ENCODE results near the gene PARP15. TPM values are rescaled to one million over a fixed set of nuclear protein-coding genes. Genes with fewer than 3 reads are reported as not detected.

The PARP15 gene
- total and polyA plus RNA-seq, 2 of the 4 experiments (the other 2 are of a cell fraction), result 0.10 TPM; not detected in 1

DNA sequence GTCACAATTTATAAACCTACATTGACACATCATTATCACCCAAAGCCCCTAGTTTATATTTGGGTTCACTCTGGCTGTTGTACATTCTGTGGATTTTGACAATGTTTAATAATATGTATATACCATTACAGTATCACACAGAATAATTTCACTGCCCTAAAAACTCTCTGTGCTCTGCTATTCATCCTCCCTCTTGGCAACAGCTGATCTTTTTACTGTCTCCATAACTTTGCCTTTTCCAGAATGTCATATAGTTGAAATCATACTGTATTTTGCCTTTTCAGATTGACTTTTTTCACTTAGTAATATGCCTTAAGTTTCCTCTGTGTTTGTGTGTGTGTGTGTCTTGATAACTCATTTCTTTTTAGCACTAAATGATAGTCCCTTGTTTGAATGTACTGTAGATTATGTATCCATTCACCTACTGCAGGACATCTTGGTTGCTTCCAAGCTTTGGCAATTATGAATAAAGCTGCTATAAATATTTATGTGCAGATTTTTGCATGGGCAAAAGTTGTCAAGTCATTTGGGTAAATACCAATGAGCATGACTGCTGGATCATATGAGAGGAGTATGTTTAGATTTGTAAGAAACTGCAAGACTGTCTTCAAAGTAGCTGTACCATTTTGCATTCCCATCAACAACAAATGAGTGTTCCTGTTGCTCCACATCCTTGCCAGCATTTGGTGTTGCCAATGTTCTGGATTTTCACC lies 9.5 kb downstream of the PARP15 start:
- no peak overlapping the region for H4K5ac ChIP-seq (ENCODE audit: low read depth, low read length)
- H3K4me3 ChIP-seq (ENCODE audit: insufficient read depth, low read depth, low read length), result no peak overlapping the region
- H3K23ac ChIP-seq (ENCODE audit: low read depth, low read length), result no peak overlapping the region
- no peaks in the 10 kb centered on the region for H4K20me1 ChIP-seq (ENCODE audit: insufficient read depth, low read length)
- H3K27me3 ChIP-seq (ENCODE audit: control insufficient read depth, insufficient read depth, low read length), result no peaks in the 10 kb centered on the region
- H2AK9ac ChIP-seq (replicated peaks; ENCODE audit: low read depth, low read length, poor library complexity), result no peak overlapping the region
- no peak for DNase-seq
- no peak overlapping the region for H3K4me2 ChIP-seq (ENCODE audit: low read depth, low read length)
- no peaks in the 10 kb centered on the region for H3K9me1 ChIP-seq (ENCODE audit: insufficient read depth, low read length)
- no peak overlapping the region for H4K91ac ChIP-seq (ENCODE audit: insufficient read depth, low read depth, low read length)
- H3K79me1 ChIP-seq (ENCODE audit: low read depth in 1 of 2, low read length in 2 of 2), result no peaks in the 10 kb centered on the region
- H3K14ac ChIP-seq (replicated peaks; ENCODE audit: low read depth, low read length), result no peak overlapping the region
- H3K4me1 ChIP-seq (ENCODE audit: control insufficient read depth, insufficient read depth, low read length), result no peaks in the 10 kb centered on the region
- H4K8ac ChIP-seq (ENCODE audit: low read depth in 2 of 2, low read length in 2 of 2), result no peak overlapping the region
- ChIA-PET POLR2A (ENCODE audit: unreplicated experiment) (interaction anchor here (1.0 kb wide), 1 partner anchor 8 kb away, joined by 5 read pairs; no protein-coding TSS in a partner anchor), CTCF (no interaction called here)
- dilution Hi-C loops (cut with HindIII; ENCODE audit: low sequenced_read_pairs, unreplicated experiment), result no loop called here
- no peak overlapping the region for H3K27ac ChIP-seq (ENCODE audit: insufficient read depth, low read length)
- BruUV-seq (replicated peaks), result no TSS peak
- H2AK5ac ChIP-seq (ENCODE audit: low read depth, low read length), result no peak overlapping the region
- no peak overlapping the region for H3K9ac ChIP-seq (ENCODE audit: low read depth, low read length)
- TF ChIP-seq BHLHE40 (IDR thresholded peaks at IDR 0.05; ENCODE audit: low read depth, low read length) (no peak), MAZ (IDR thresholded peaks at IDR 0.05; ENCODE audit: borderline replicate concordance, low read depth, low read length) (no peak), MXI1 (IDR thresholded peaks at IDR 0.05; ENCODE audit: borderline replicate concordance, low read depth, low read length) (no peak), POLR2A (IDR thresholded peaks at IDR 0.05; ENCODE audit: low read depth, low read length) (no peak), RFX5 (IDR thresholded peaks at IDR 0.05; ENCODE audit: low read depth, low read length) (no peak), CHD1 (IDR thresholded peaks at IDR 0.05; ENCODE audit: low read depth, low read length) (no peak), NFE2L2 (IDR thresholded peaks at IDR 0.05; ENCODE audit: low read depth, low read length) (no peak), SMC3 (IDR thresholded peaks at IDR 0.05; ENCODE audit: low read depth, low read length) (no peak), RAD21 (IDR thresholded peaks at IDR 0.05; ENCODE audit: low read length) (no peak), FOS (IDR thresholded peaks at IDR 0.05; ENCODE audit: low read depth, low read length) (no peak), RCOR1 (IDR thresholded peaks at IDR 0.05; ENCODE audit: insufficient replicate concordance, low read length) (no peak), CEBPB (IDR thresholded peaks at IDR 0.05; ENCODE audit: low read depth, low read length) (no peak), MAFK (IDR thresholded peaks at IDR 0.05; ENCODE audit: low read depth, low read length) (no peak)
- TF ChIP-seq, protein P1, sequence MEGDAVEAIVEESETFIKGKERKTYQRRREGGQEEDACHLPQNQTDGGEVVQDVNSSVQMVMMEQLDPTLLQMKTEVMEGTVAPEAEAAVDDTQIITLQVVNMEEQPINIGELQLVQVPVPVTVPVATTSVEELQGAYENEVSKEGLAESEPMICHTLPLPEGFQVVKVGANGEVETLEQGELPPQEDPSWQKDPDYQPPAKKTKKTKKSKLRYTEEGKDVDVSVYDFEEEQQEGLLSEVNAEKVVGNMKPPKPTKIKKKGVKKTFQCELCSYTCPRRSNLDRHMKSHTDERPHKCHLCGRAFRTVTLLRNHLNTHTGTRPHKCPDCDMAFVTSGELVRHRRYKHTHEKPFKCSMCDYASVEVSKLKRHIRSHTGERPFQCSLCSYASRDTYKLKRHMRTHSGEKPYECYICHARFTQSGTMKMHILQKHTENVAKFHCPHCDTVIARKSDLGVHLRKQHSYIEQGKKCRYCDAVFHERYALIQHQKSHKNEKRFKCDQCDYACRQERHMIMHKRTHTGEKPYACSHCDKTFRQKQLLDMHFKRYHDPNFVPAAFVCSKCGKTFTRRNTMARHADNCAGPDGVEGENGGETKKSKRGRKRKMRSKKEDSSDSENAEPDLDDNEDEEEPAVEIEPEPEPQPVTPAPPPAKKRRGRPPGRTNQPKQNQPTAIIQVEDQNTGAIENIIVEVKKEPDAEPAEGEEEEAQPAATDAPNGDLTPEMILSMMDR (conservative IDR thresholded peaks at IDR 0.05; ENCODE audit: low read depth, low read length), result no peak
- TF ChIP-seq, protein P2, sequence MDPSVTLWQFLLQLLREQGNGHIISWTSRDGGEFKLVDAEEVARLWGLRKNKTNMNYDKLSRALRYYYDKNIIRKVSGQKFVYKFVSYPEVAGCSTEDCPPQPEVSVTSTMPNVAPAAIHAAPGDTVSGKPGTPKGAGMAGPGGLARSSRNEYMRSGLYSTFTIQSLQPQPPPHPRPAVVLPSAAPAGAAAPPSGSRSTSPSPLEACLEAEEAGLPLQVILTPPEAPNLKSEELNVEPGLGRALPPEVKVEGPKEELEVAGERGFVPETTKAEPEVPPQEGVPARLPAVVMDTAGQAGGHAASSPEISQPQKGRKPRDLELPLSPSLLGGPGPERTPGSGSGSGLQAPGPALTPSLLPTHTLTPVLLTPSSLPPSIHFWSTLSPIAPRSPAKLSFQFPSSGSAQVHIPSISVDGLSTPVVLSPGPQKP (IDR thresholded peaks at IDR 0.05; ENCODE audit: borderline replicate concordance, low read depth, low read length), result no peak
- TF ChIP-seq, protein P3, sequence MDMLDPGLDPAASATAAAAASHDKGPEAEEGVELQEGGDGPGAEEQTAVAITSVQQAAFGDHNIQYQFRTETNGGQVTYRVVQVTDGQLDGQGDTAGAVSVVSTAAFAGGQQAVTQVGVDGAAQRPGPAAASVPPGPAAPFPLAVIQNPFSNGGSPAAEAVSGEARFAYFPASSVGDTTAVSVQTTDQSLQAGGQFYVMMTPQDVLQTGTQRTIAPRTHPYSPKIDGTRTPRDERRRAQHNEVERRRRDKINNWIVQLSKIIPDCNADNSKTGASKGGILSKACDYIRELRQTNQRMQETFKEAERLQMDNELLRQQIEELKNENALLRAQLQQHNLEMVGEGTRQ (IDR thresholded peaks at IDR 0.05; ENCODE audit: low read depth, low read length), result no peak
- no peak overlapping the region for H2BK20ac ChIP-seq (ENCODE audit: low read depth, low read length)
- H2AFZ ChIP-seq (replicated peaks; ENCODE audit: low read length, poor library complexity), result no peak overlapping the region
- no peak for ATAC-seq (ENCODE audit: low read depth)
- H3K9me3 ChIP-seq (ENCODE audit: control insufficient read depth, insufficient read depth, low read length), result peaks cover 5% of the 10 kb centered on the region
- no peak overlapping the region for H3K56ac ChIP-seq (ENCODE audit: extremely low read depth, insufficient read depth, low read length)
- H2BK5ac ChIP-seq (ENCODE audit: low read depth, low read length, poor library complexity, severe bottlenecking), result no peak overlapping the region
- H3K18ac ChIP-seq (ENCODE audit: low read depth, low read length), result no peak overlapping the region
- in situ Hi-C loops (cut with MboI; ENCODE audit: low sequenced_read_pairs), result no loop called here
- H3K4ac ChIP-seq (ENCODE audit: low read depth, low read length), result no peak overlapping the region
- no peaks in the 10 kb centered on the region for H3K36me3 ChIP-seq (ENCODE audit: control insufficient read depth, insufficient read depth, low read length)
- intact Hi-C loops (cut with micrococcal nuclease), result loop anchor here (5.0 kb wide), 1 partner anchor 55 kb away; no protein-coding TSS in a partner anchor
- no peak overlapping the region for H2BK15ac ChIP-seq (ENCODE audit: low read depth, low read length)
- H2BK120ac ChIP-seq (ENCODE audit: low read depth, low read length), result no peak overlapping the region
